GM03348 (cell line): ENCODE data around the gene FAM13A.
A peak's percentile ranks its signal among the peaks of the same experiment; 100 is the strongest.
"Not testable (repeated sequence)": the region's sequence is repeated elsewhere in the genome, so short reads cannot be mapped to it uniquely, and the experiment has no call there.

Source experiments
- DNase-seq: peaks from one replicate; pipeline ENCODE4 v3.0.0; 2012; ENCODE audit warnings: low spot score

FAM13A gene

GRCh38 chr4:88960576-88960975 is 96.4 kb downstream of the FAM13A start:
- DNase-seq = no peak

- DNase-seq = no peak
Measured at GRCh38 chr4:88958080-88958479, 98.9 kb downstream of the FAM13A start.

- no peak for DNase-seq
Measured at GRCh38 chr4:88957570-88957969, 99.4 kb downstream of the FAM13A start.

GRCh38 chr4:88955580-88956380 is 101.2 kb downstream of the FAM13A start:
- no peak for DNase-seq

GRCh38 chr4:88953400-88953799 is 103.6 kb downstream of the FAM13A start:
- DNase-seq = no peak

- DNase-seq = no peak
Measured at GRCh38 chr4:88952081-88952480, 104.9 kb downstream of the FAM13A start.

- DNase-seq = no peak
Measured at GRCh38 chr4:88949605-88950004, 107.4 kb downstream of the FAM13A start.

- DNase-seq = no peak
Measured at GRCh38 chr4:88940506-88940905, 116.5 kb downstream of the FAM13A start.

GRCh38 chr4:88939697-88940096 is 117.3 kb downstream of the FAM13A start:
- DNase-seq = no peak

- DNase-seq = peak; percentile 71
Measured at GRCh38 chr4:88938138-88938537, 118.8 kb downstream of the FAM13A start.

GRCh38 chr4:88937081-88937480 is 119.9 kb downstream of the FAM13A start:
- no peak for DNase-seq

- DNase-seq = no peak
Measured at GRCh38 chr4:88933414-88934160, 123.4 kb downstream of the FAM13A start.

- no peak for DNase-seq
Measured at GRCh38 chr4:88928852-88929251, 128.1 kb downstream of the FAM13A start.

- no peak for DNase-seq
Measured at GRCh38 chr4:88927420-88927819, 129.6 kb downstream of the FAM13A start.

- no peak for DNase-seq
Measured at GRCh38 chr4:88919056-88919455, 137.9 kb downstream of the FAM13A start.

GRCh38 chr4:88913181-88913580 is 143.8 kb downstream of the FAM13A start:
- DNase-seq = not testable (repeated sequence)

GRCh38 chr4:88911246-88912212 is 145.5 kb downstream of the FAM13A start:
- no peak for DNase-seq

GRCh38 chr4:88910101-88910500 is 146.9 kb downstream of the FAM13A start:
- no peak for DNase-seq

GRCh38 chr4:88908521-88908920 is 148.5 kb downstream of the FAM13A start:
- no peak for DNase-seq

GRCh38 chr4:88908003-88908402 is 149.0 kb downstream of the FAM13A start:
- no peak for DNase-seq

GRCh38 chr4:88907478-88907877 is 149.5 kb downstream of the FAM13A start:
- no peak for DNase-seq

- DNase-seq = not testable (repeated sequence)
Measured at GRCh38 chr4:88904240-88904639, 152.7 kb downstream of the FAM13A start.
